SK-N-SH treated with all-trans-retinoic acid at 6 μM for 48 hours (cell line): Measurements from ENCODE around the gene FOXRED2.

Source experiments
- ARNTL ChIP-seq: fragments of 450-650 bp; formaldehyde crosslinking; IDR thresholded peaks from 2 replicates; pipeline ENCODE4 v1.5.0; 2020; ENCODE audit warnings: low read depth, mild to moderate bottlenecking, moderate library complexity, borderline replicate concordance
- CSDC2 ChIP-seq: fragments of 250-450 bp; sonication (Bioruptor Pico); IDR thresholded peaks from 2 replicates; pipeline ENCODE4 v1.5.0; 2020; ENCODE audit warnings: mild to moderate bottlenecking, moderate library complexity
- ESRRG ChIP-seq: fragments of 250-450 bp; sonication (Bioruptor Pico); IDR thresholded peaks from 2 replicates; pipeline ENCODE4 v1.6.1; 2021; ENCODE audit warnings: mild to moderate bottlenecking
- RARB ChIP-seq: fragments of 250-450 bp; sonication (Bioruptor Pico); IDR thresholded peaks from 2 replicates; pipeline ENCODE4 v1.8.0; 2021; ENCODE audit warnings: mild to moderate bottlenecking, moderate library complexity
- ZC3H10 ChIP-seq: fragments of 250-450 bp; sonication (Bioruptor Pico); IDR thresholded peaks from 2 replicates; pipeline ENCODE4 v1.5.1; 2021; ENCODE audit warnings: mild to moderate bottlenecking, moderate library complexity
- ZFP3 ChIP-seq: fragments of 250-450 bp; sonication (Bioruptor Pico); IDR thresholded peaks from 2 replicates; pipeline ENCODE4 v1.5.0; 2020; ENCODE audit warnings: mild to moderate bottlenecking, moderate library complexity
- ZNF70 ChIP-seq: fragments of 450-650 bp; formaldehyde crosslinking; IDR thresholded peaks from 2 replicates; pipeline ENCODE4 v1.5.0; 2020; ENCODE audit warnings: mild to moderate bottlenecking, moderate library complexity
- ZNF8 ChIP-seq: fragments of 450-650 bp; formaldehyde crosslinking; IDR thresholded peaks from 2 replicates; pipeline ENCODE4 v1.5.0; 2020; ENCODE audit warnings: mild to moderate bottlenecking, moderate library complexity
- TF ChIP-seq, protein P1 (sequence below): fragments of 250-450 bp; sonication (Bioruptor Pico); IDR thresholded peaks from 2 replicates; pipeline ENCODE4 v1.8.0; 2020; ENCODE audit warnings: mild to moderate bottlenecking, moderate library complexity, borderline replicate concordance
- TF ChIP-seq, protein P2 (sequence below): fragments of 250-450 bp; sonication (Bioruptor Pico); IDR thresholded peaks from 2 replicates; pipeline ENCODE4 v1.5.1; 2020; ENCODE audit warnings: low read depth, mild to moderate bottlenecking, moderate library complexity
- TF ChIP-seq, protein P3 (sequence below): fragments of 250-450 bp; sonication (Bioruptor Pico); IDR thresholded peaks from 2 replicates; pipeline ENCODE4 v1.8.0; 2021; ENCODE audit warnings: low read depth, mild to moderate bottlenecking, moderate library complexity, borderline replicate concordance

DNA sequence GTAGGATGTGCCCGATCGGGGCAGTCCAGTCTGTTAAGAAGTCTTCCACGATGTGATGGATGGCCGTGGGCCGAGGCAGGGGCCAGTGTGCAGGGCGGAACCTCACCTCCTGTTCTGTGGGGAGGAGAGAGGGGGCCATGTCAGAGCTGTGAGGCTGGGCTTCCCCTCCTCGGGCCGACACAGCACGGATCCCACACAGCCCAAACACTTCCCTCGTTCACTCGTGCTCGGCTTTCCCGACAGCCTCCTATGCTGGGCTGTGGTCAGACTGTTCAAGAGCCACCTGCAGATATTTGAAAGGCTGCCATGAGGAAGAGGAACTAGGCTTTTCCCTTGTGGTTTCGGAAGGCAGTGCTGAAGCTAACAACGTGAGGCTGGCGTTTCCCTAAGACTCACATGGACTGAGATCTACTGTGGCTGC, 13.1 kb downstream of the FOXRED2 start:
- TF ChIP-seq ZC3H10 (CRISPR knock-in tag) = no peak
- TF ChIP-seq CSDC2 = no peak
- TF ChIP-seq ZFP3 (CRISPR knock-in tag) = no peak
- TF ChIP-seq ARNTL (CRISPR knock-in tag) = no peak
- TF ChIP-seq ZNF70 (CRISPR knock-in tag) = no peak
- no peak for TF ChIP-seq ESRRG (CRISPR knock-in tag)
- TF ChIP-seq, protein P1, sequence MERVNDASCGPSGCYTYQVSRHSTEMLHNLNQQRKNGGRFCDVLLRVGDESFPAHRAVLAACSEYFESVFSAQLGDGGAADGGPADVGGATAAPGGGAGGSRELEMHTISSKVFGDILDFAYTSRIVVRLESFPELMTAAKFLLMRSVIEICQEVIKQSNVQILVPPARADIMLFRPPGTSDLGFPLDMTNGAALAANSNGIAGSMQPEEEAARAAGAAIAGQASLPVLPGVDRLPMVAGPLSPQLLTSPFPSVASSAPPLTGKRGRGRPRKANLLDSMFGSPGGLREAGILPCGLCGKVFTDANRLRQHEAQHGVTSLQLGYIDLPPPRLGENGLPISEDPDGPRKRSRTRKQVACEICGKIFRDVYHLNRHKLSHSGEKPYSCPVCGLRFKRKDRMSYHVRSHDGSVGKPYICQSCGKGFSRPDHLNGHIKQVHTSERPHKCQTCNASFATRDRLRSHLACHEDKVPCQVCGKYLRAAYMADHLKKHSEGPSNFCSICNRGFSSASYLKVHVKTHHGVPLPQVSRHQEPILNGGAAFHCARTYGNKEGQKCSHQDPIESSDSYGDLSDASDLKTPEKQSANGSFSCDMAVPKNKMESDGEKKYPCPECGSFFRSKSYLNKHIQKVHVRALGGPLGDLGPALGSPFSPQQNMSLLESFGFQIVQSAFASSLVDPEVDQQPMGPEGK (CRISPR knock-in tag) = no peak
- no peak for TF ChIP-seq RARB (CRISPR knock-in tag)
- no peak for TF ChIP-seq ZNF8 (CRISPR knock-in tag)
- TF ChIP-seq, protein P2, sequence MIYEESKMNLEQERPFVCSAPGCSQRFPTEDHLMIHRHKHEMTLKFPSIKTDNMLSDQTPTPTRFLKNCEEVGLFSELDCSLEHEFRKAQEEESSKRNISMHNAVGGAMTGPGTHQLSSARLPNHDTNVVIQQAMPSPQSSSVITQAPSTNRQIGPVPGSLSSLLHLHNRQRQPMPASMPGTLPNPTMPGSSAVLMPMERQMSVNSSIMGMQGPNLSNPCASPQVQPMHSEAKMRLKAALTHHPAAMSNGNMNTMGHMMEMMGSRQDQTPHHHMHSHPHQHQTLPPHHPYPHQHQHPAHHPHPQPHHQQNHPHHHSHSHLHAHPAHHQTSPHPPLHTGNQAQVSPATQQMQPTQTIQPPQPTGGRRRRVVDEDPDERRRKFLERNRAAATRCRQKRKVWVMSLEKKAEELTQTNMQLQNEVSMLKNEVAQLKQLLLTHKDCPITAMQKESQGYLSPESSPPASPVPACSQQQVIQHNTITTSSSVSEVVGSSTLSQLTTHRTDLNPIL = no peak
- TF ChIP-seq, protein P3, sequence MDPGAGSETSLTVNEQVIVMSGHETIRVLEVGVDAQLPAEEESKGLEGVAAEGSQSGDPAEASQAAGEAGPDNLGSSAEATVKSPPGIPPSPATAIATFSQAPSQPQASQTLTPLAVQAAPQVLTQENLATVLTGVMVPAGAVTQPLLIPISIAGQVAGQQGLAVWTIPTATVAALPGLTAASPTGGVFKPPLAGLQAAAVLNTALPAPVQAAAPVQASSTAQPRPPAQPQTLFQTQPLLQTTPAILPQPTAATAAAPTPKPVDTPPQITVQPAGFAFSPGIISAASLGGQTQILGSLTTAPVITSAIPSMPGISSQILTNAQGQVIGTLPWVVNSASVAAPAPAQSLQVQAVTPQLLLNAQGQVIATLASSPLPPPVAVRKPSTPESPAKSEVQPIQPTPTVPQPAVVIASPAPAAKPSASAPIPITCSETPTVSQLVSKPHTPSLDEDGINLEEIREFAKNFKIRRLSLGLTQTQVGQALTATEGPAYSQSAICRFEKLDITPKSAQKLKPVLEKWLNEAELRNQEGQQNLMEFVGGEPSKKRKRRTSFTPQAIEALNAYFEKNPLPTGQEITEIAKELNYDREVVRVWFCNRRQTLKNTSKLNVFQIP (CRISPR knock-in tag) = no peak
